HEK293 (cell line): ENCODE measurements around the gene PIGX.

Source experiments
- GLIS1 ChIP-seq: fragments of 450-650 bp; formaldehyde crosslinking; IDR thresholded peaks from 2 replicates; pipeline ENCODE4 v1.5.1; 2016; ENCODE audit warnings: missing biosample characterization, missing genetic modification characterization
- KLF10 ChIP-seq: fragments of 450-650 bp; IDR thresholded peaks from 2 replicates; pipeline ENCODE4 v1.5.1; 2018; ENCODE audit warnings: missing biosample characterization, mild to moderate bottlenecking, missing genetic modification characterization
- MYNN ChIP-seq: fragments of 450-650 bp; formaldehyde crosslinking; IDR thresholded peaks from 2 replicates; pipeline ENCODE4 v1.5.1; 2016; ENCODE audit warnings: missing biosample characterization, missing genetic modification characterization, borderline replicate concordance
- OVOL3 ChIP-seq: fragments of 450-650 bp; formaldehyde crosslinking; IDR thresholded peaks from 2 replicates; pipeline ENCODE4 v1.5.1; 2016; ENCODE audit warnings: missing biosample characterization, missing genetic modification characterization
- PRDM2 ChIP-seq: fragments of 450-650 bp; formaldehyde crosslinking; IDR thresholded peaks from 2 replicates; pipeline ENCODE4 v1.5.1; 2016; ENCODE audit warnings: missing biosample characterization, missing genetic modification characterization, borderline replicate concordance
- SP7 ChIP-seq: fragments of 450-650 bp; formaldehyde crosslinking; IDR thresholded peaks from 2 replicates; pipeline ENCODE4 v1.5.1; 2016; ENCODE audit warnings: missing biosample characterization, missing genetic modification characterization
- ZBTB11 ChIP-seq: fragments of 450-650 bp; formaldehyde crosslinking; conservative IDR thresholded peaks from 2 replicates; pipeline ENCODE4 v1.5.1; 2016; ENCODE audit warnings: low read depth, missing biosample characterization, missing genetic modification characterization
- ZBTB26 ChIP-seq: fragments of 450-650 bp; formaldehyde crosslinking; optimal IDR thresholded peaks from 2 replicates; pipeline ENCODE3; 2016; ENCODE audit warnings: missing biosample characterization, mild to moderate bottlenecking, missing genetic modification characterization
- ZBTB8A ChIP-seq: fragments of 450-650 bp; formaldehyde crosslinking; IDR thresholded peaks from 2 replicates; pipeline ENCODE4 v1.5.1; 2016; ENCODE audit warnings: missing biosample characterization, missing genetic modification characterization
- ZEB2 ChIP-seq: fragments of 450-650 bp; formaldehyde crosslinking; IDR thresholded peaks from 2 replicates; pipeline ENCODE4 v1.5.1; 2016; ENCODE audit warnings: missing biosample characterization, missing genetic modification characterization
- ZFP3 ChIP-seq: fragments of 450-650 bp; formaldehyde crosslinking; IDR thresholded peaks from 2 replicates; pipeline ENCODE4 v1.5.1; 2016; ENCODE audit warnings: low read depth, missing biosample characterization, missing genetic modification characterization
- ZNF23 ChIP-seq: fragments of 450-650 bp; formaldehyde crosslinking; IDR thresholded peaks from 2 replicates; pipeline ENCODE4 v1.5.1; 2016; ENCODE audit warnings: missing biosample characterization, missing genetic modification characterization, borderline replicate concordance
- ZNF26 ChIP-seq: fragments of 450-650 bp; formaldehyde crosslinking; IDR thresholded peaks from 2 replicates; pipeline ENCODE4 v1.5.1; 2016; ENCODE audit warnings: missing biosample characterization, missing genetic modification characterization
- ZNF280D ChIP-seq: fragments of 450-650 bp; formaldehyde crosslinking; IDR thresholded peaks from 2 replicates; pipeline ENCODE4 v1.5.1; 2016; ENCODE audit warnings: missing biosample characterization, missing genetic modification characterization
- ZNF341 ChIP-seq: fragments of 450-650 bp; formaldehyde crosslinking; IDR thresholded peaks from 2 replicates; pipeline ENCODE4; 2016; ENCODE audit warnings: low read depth, missing biosample characterization, missing genetic modification characterization
- ZNF366 ChIP-seq: fragments of 450-650 bp; formaldehyde crosslinking; conservative IDR thresholded peaks from 2 replicates; pipeline ENCODE4 v1.5.1; 2016; ENCODE audit warnings: missing biosample characterization, missing genetic modification characterization
- ZNF37A ChIP-seq: fragments of 450-650 bp; IDR thresholded peaks from 2 replicates; pipeline ENCODE4 v1.5.1; 2018; ENCODE audit warnings: missing biosample characterization, missing genetic modification characterization
- ZNF501 ChIP-seq: fragments of 450-650 bp; formaldehyde crosslinking; IDR thresholded peaks from 2 replicates; pipeline ENCODE4 v1.5.1; 2016; ENCODE audit warnings: missing biosample characterization, missing genetic modification characterization
- ZNF629 ChIP-seq: fragments of 450-650 bp; formaldehyde crosslinking; IDR thresholded peaks from 2 replicates; pipeline ENCODE4 v1.5.1; 2017; ENCODE audit warnings: missing biosample characterization, missing genetic modification characterization
- ZNF776 ChIP-seq: fragments of 450-650 bp; formaldehyde crosslinking; IDR thresholded peaks from 2 replicates; pipeline ENCODE4 v1.5.0; 2017; ENCODE audit warnings: missing biosample characterization, missing genetic modification characterization, borderline replicate concordance
- ZNF777 ChIP-seq: fragments of 450-650 bp; formaldehyde crosslinking; IDR thresholded peaks from 2 replicates; pipeline ENCODE4 v1.5.1; 2017; ENCODE audit warnings: missing biosample characterization, missing genetic modification characterization, borderline replicate concordance
- ZSCAN5A ChIP-seq: fragments of 450-650 bp; formaldehyde crosslinking; IDR thresholded peaks from 2 replicates; pipeline ENCODE4 v1.5.1; 2016; ENCODE audit warnings: missing biosample characterization, missing genetic modification characterization

Gene PIGX

GRCh38 chr3:196711838-196712513 lies at the start of gene PIGX, which contains the start of gene CEP19 (continued):
- TF ChIP-seq PRDM2, result no peak
- TF ChIP-seq ZNF26, result no peak
- no peak for TF ChIP-seq ZNF23 (tag by site-specific recombination)
- TF ChIP-seq ZNF37A, result 0 out of 2 replicates have a peak, but pooled peaks have one; percentile 12
- TF ChIP-seq OVOL3 (tag by site-specific recombination), result no peak
- no peak for TF ChIP-seq ZNF776 (tag by site-specific recombination)
- peak; percentile 63 for TF ChIP-seq GLIS1 (tag by site-specific recombination)
- TF ChIP-seq ZNF341, result peak; percentile 13
- TF ChIP-seq ZFP3 (tag by site-specific recombination), result no peak
- TF ChIP-seq MYNN (tag by site-specific recombination), result 0 out of 2 replicates have a peak, but pooled peaks have one; percentile 19
- no peak for TF ChIP-seq ZNF629 (tag by site-specific recombination)
- 0 out of 2 replicates have a peak, but pooled peaks have one; percentile 27 for TF ChIP-seq ZNF366 (tag by site-specific recombination)
- TF ChIP-seq SP7, result peak; percentile 44; the same call in 1 of the 2 replicates
- no peak for TF ChIP-seq ZSCAN5A (tag by site-specific recombination)
- no peak for TF ChIP-seq ZNF280D (tag by site-specific recombination)
- 0 out of 2 replicates have a peak, but pooled peaks have one; percentile 50 for TF ChIP-seq KLF10
- TF ChIP-seq ZBTB8A, result peak; percentile 83
- peak; percentile 51; the same call in 1 of the 2 replicates for TF ChIP-seq ZEB2 (tag by site-specific recombination)
- peak; percentile 86 for TF ChIP-seq ZBTB26 (tag by site-specific recombination)
- TF ChIP-seq ZNF777 (tag by site-specific recombination), result no peak
- peak; percentile 62 for TF ChIP-seq ZNF501 (tag by site-specific recombination)
- 0 out of 2 replicates have a peak, but pooled peaks have one; percentile 26 for TF ChIP-seq ZBTB11 (tag by site-specific recombination)
